ENCODE measurements around the gene AQP7.
A peak's percentile ranks its signal among the peaks of the same experiment; 100 is the strongest.

Gene AQP7

DNA sequence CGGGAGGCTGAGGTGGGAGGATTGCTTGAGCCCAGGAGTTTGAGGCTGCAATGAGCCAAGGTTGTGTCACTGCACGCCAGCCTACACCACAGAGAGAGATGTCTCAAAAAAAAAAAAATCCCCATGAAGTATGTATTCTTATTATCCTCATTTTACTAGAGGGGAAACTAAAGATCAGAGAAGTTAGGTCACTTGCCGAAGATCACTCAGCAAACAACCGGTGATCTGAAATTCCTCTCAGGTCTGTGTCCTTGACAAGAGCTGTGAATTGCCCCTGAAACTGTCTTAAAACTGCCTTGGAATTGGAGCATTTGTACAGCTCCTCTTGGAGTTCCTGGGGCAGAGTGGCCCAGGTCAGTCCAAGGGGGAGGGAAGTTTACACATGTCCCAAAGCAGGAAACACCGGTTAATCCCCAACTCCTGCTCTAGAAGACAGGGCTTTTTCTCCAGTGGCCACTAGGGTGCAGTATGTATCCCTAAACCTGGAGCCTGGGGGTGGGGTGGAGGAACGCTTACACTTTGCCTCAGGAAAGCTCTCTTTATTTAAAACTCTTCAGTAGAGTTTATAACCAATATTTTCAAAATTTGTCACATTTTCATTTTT is 27.6 kb downstream of the AQP7 start:
- ATAC-seq = peak; percentile 93
- TF ChIP-seq RARB (CRISPR knock-in tag; IDR thresholded peaks at IDR 0.05) (no peak), ARNTL (CRISPR knock-in tag; IDR thresholded peaks at IDR 0.05; ENCODE audit: borderline replicate concordance, low read depth) (no peak), ISL1 (CRISPR knock-in tag; IDR thresholded peaks at IDR 0.05) (no peak), ZFP30 (CRISPR knock-in tag; IDR thresholded peaks at IDR 0.05) (no peak), OSR1 (CRISPR knock-in tag; IDR thresholded peaks at IDR 0.05) (no peak), ZNF565 (CRISPR knock-in tag; conservative IDR thresholded peaks at IDR 0.05; ENCODE audit: low read depth) (no peak), PPARA (CRISPR knock-in tag; IDR thresholded peaks at IDR 0.05; ENCODE audit: borderline replicate concordance) (no peak), SNAI2 (CRISPR knock-in tag; IDR thresholded peaks at IDR 0.05) (no peak), ZNF8 (CRISPR knock-in tag; IDR thresholded peaks at IDR 0.05) (no peak), CSDC2 (CRISPR knock-in tag; IDR thresholded peaks at IDR 0.05) (no peak), ZFP3 (CRISPR knock-in tag; IDR thresholded peaks at IDR 0.05) (no peak), BACH2 (CRISPR knock-in tag; IDR thresholded peaks at IDR 0.05; ENCODE audit: borderline replicate concordance) (no peak), TOX (CRISPR knock-in tag; IDR thresholded peaks at IDR 0.05; ENCODE audit: borderline replicate concordance) (no peak), TCF4 (CRISPR knock-in tag; IDR thresholded peaks at IDR 0.05; ENCODE audit: borderline replicate concordance) (no peak)
- TF ChIP-seq, protein P1, sequence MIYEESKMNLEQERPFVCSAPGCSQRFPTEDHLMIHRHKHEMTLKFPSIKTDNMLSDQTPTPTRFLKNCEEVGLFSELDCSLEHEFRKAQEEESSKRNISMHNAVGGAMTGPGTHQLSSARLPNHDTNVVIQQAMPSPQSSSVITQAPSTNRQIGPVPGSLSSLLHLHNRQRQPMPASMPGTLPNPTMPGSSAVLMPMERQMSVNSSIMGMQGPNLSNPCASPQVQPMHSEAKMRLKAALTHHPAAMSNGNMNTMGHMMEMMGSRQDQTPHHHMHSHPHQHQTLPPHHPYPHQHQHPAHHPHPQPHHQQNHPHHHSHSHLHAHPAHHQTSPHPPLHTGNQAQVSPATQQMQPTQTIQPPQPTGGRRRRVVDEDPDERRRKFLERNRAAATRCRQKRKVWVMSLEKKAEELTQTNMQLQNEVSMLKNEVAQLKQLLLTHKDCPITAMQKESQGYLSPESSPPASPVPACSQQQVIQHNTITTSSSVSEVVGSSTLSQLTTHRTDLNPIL (CRISPR knock-in tag; IDR thresholded peaks at IDR 0.05; ENCODE audit: low read depth) = no peak
- TF ChIP-seq, protein P2, sequence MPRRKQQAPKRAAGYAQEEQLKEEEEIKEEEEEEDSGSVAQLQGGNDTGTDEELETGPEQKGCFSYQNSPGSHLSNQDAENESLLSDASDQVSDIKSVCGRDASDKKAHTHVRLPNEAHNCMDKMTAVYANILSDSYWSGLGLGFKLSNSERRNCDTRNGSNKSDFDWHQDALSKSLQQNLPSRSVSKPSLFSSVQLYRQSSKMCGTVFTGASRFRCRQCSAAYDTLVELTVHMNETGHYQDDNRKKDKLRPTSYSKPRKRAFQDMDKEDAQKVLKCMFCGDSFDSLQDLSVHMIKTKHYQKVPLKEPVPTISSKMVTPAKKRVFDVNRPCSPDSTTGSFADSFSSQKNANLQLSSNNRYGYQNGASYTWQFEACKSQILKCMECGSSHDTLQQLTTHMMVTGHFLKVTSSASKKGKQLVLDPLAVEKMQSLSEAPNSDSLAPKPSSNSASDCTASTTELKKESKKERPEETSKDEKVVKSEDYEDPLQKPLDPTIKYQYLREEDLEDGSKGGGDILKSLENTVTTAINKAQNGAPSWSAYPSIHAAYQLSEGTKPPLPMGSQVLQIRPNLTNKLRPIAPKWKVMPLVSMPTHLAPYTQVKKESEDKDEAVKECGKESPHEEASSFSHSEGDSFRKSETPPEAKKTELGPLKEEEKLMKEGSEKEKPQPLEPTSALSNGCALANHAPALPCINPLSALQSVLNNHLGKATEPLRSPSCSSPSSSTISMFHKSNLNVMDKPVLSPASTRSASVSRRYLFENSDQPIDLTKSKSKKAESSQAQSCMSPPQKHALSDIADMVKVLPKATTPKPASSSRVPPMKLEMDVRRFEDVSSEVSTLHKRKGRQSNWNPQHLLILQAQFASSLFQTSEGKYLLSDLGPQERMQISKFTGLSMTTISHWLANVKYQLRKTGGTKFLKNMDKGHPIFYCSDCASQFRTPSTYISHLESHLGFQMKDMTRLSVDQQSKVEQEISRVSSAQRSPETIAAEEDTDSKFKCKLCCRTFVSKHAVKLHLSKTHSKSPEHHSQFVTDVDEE (CRISPR knock-in tag; IDR thresholded peaks at IDR 0.05) = no peak
- TF ChIP-seq, protein P3, sequence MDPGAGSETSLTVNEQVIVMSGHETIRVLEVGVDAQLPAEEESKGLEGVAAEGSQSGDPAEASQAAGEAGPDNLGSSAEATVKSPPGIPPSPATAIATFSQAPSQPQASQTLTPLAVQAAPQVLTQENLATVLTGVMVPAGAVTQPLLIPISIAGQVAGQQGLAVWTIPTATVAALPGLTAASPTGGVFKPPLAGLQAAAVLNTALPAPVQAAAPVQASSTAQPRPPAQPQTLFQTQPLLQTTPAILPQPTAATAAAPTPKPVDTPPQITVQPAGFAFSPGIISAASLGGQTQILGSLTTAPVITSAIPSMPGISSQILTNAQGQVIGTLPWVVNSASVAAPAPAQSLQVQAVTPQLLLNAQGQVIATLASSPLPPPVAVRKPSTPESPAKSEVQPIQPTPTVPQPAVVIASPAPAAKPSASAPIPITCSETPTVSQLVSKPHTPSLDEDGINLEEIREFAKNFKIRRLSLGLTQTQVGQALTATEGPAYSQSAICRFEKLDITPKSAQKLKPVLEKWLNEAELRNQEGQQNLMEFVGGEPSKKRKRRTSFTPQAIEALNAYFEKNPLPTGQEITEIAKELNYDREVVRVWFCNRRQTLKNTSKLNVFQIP (CRISPR knock-in tag; IDR thresholded peaks at IDR 0.05; ENCODE audit: borderline replicate concordance, low read depth) = no peak
- TF ChIP-seq, protein P4, sequence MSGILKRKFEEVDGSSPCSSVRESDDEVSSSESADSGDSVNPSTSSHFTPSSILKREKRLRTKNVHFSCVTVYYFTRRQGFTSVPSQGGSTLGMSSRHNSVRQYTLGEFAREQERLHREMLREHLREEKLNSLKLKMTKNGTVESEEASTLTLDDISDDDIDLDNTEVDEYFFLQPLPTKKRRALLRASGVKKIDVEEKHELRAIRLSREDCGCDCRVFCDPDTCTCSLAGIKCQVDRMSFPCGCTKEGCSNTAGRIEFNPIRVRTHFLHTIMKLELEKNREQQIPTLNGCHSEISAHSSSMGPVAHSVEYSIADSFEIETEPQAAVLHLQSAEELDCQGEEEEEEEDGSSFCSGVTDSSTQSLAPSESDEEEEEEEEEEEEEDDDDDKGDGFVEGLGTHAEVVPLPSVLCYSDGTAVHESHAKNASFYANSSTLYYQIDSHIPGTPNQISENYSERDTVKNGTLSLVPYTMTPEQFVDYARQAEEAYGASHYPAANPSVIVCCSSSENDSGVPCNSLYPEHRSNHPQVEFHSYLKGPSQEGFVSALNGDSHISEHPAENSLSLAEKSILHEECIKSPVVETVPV (CRISPR knock-in tag; IDR thresholded peaks at IDR 0.05) = no peak
- TF ChIP-seq, protein P5, sequence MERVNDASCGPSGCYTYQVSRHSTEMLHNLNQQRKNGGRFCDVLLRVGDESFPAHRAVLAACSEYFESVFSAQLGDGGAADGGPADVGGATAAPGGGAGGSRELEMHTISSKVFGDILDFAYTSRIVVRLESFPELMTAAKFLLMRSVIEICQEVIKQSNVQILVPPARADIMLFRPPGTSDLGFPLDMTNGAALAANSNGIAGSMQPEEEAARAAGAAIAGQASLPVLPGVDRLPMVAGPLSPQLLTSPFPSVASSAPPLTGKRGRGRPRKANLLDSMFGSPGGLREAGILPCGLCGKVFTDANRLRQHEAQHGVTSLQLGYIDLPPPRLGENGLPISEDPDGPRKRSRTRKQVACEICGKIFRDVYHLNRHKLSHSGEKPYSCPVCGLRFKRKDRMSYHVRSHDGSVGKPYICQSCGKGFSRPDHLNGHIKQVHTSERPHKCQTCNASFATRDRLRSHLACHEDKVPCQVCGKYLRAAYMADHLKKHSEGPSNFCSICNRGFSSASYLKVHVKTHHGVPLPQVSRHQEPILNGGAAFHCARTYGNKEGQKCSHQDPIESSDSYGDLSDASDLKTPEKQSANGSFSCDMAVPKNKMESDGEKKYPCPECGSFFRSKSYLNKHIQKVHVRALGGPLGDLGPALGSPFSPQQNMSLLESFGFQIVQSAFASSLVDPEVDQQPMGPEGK (CRISPR knock-in tag; IDR thresholded peaks at IDR 0.05; ENCODE audit: borderline replicate concordance) = no peak

DNA sequence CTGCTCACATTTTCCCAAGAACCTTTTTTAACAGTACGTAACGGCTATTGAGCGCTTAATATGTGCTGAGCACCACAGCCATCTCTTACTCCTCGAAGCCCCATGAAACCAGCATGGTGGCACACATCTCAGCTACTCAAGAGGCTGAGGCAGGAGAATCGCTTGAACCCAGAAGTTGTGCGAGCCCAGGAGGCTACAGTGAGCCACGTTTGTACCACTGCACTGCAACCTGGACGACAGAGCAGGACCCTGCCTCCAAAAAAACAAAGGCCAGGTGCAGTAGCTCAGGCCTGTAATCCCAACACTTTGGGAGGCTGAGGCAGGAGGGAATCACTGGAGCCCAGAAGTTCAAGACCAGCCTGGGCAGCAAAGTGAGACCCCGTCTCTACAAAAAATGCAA is 28.2 kb downstream of the AQP7 start:
- no peak for ATAC-seq
- TF ChIP-seq ZC3H10 (CRISPR knock-in tag; IDR thresholded peaks at IDR 0.05) = no peak
- TF ChIP-seq, protein P1 (CRISPR knock-in tag; IDR thresholded peaks at IDR 0.05; ENCODE audit: low read depth) = no peak
- no peak for TF ChIP-seq PPARA (CRISPR knock-in tag; IDR thresholded peaks at IDR 0.05; ENCODE audit: borderline replicate concordance)
- no peak for TF ChIP-seq ZNF70 (CRISPR knock-in tag; IDR thresholded peaks at IDR 0.05)
